Mesenteric fat pad (tissue), 1 donor: ENCODE data around the gene OGDH. TPM values are rescaled to one million over a fixed set of nuclear protein-coding genes. Genes with fewer than 3 reads are reported as not detected.

Source experiments
- DNase-seq: peaks from one replicate; pipeline ENCODE4 v3.0.0-alpha.2; 2020; ENCODE audit warnings: low spot score
- total RNA-seq: library from RNA; stranded (reverse); fragmentation: NEBNext Ultra II Directional; extraction: Animal tissue kit (Norgen Biotek cat#: 25700); gene quantifications from one replicate; pipeline ENCODE4 v1.2.1, GENCODE V29; 2021
- donor health status: DM: yes; HTN: yes; CAD: no.

Gene OGDH
- total RNA-seq, 1 donor from 2014 or later, result 102 TPM

- no peak for DNase-seq
Observed at GRCh38 chr7:44618045-44618444, 11.6 kb downstream of the OGDH start.

GRCh38 chr7:44618753-44619152 is 12.3 kb downstream of the OGDH start:
- DNase-seq, result no peak

- DNase-seq, result no peak
Observed at GRCh38 chr7:44621034-44621749, 14.8 kb downstream of the OGDH start.

- DNase-seq, result no peak
Observed at GRCh38 chr7:44621750-44622103, 15.3 kb downstream of the OGDH start.

- no peak for DNase-seq
Observed at GRCh38 chr7:44622342-44623151, 16.1 kb downstream of the OGDH start.

GRCh38 chr7:44624318-44624717 is 17.9 kb downstream of the OGDH start:
- no peak for DNase-seq

GRCh38 chr7:44625526-44626471 is 19.4 kb downstream of the OGDH start:
- no peak for DNase-seq

GRCh38 chr7:44626620-44627019 is 20.2 kb downstream of the OGDH start:
- no peak for DNase-seq

GRCh38 chr7:44629829-44630522 is 23.5 kb downstream of the OGDH start:
- no peak for DNase-seq

GRCh38 chr7:44630792-44631457 is 24.5 kb downstream of the OGDH start:
- DNase-seq, result no peak

GRCh38 chr7:44631458-44632115 is 25.2 kb downstream of the OGDH start:
- DNase-seq, result no peak

GRCh38 chr7:44632196-44632595 is 25.8 kb downstream of the OGDH start:
- no peak for DNase-seq

- no peak for DNase-seq
Observed at GRCh38 chr7:44633254-44634186, 27.1 kb downstream of the OGDH start.

- no peak for DNase-seq
Observed at GRCh38 chr7:44634187-44634838, 27.9 kb downstream of the OGDH start.

GRCh38 chr7:44634839-44635591 is 28.6 kb downstream of the OGDH start:
- no peak for DNase-seq

- DNase-seq, result no peak
Observed at GRCh38 chr7:44636041-44636584, 29.7 kb downstream of the OGDH start.

- DNase-seq, result no peak
Observed at GRCh38 chr7:44636926-44637325, 30.5 kb downstream of the OGDH start.
